ENCODE data around the gene CDC25A. TPM values are rescaled to one million over a fixed set of nuclear protein-coding genes. Genes with fewer than 3 reads are reported as not detected.

The CDC25A gene
- total RNA-seq, 4 donors from 2014 or later = 0.33 to 1.3 (median 0.97) TPM; not detected in 1

GRCh38 chr3:48110463-48110862, 77.8 kb downstream of the CDC25A start:
- no peak overlapping the region for H3K27ac ChIP-seq (replicated peaks in 1 of 4)
- H3K36me3 ChIP-seq = no peaks in the 10 kb centered on the region
- no peaks in the 10 kb centered on the region for H3K4me1 ChIP-seq
- H3K27me3 ChIP-seq = no peaks in the 10 kb centered on the region
- TF ChIP-seq EP300 (IDR thresholded peaks at IDR 0.05) (no peak), POLR2AphosphoS5 (IDR thresholded peaks at IDR 0.05) (no peak)
- TF ChIP-seq, protein P1, sequence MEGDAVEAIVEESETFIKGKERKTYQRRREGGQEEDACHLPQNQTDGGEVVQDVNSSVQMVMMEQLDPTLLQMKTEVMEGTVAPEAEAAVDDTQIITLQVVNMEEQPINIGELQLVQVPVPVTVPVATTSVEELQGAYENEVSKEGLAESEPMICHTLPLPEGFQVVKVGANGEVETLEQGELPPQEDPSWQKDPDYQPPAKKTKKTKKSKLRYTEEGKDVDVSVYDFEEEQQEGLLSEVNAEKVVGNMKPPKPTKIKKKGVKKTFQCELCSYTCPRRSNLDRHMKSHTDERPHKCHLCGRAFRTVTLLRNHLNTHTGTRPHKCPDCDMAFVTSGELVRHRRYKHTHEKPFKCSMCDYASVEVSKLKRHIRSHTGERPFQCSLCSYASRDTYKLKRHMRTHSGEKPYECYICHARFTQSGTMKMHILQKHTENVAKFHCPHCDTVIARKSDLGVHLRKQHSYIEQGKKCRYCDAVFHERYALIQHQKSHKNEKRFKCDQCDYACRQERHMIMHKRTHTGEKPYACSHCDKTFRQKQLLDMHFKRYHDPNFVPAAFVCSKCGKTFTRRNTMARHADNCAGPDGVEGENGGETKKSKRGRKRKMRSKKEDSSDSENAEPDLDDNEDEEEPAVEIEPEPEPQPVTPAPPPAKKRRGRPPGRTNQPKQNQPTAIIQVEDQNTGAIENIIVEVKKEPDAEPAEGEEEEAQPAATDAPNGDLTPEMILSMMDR (IDR thresholded peaks at IDR 0.05) = no peak
- intact Hi-C loops (cut with DNase I) = no loop called here
- no peaks in the 10 kb centered on the region for H3K9me3 ChIP-seq
- 96% methylated on average over 2 of the region's 2 CpGs for WGBS
- H3K4me3 ChIP-seq = no peak overlapping the region
- DNase-seq (ENCODE audit: extremely low spot score) = no peak

- Histone ChIP-seq H3K4me3 (no peak overlapping the region), H3K4me1 (no peaks in the 10 kb centered on the region), H3K9me3 (no peaks in the 10 kb centered on the region), H3K27me3 (no peaks in the 10 kb centered on the region), H3K36me3 (no peaks in the 10 kb centered on the region), H3K27ac (replicated peaks in 1 of 4) (no peak overlapping the region)
- intact Hi-C loops (cut with DNase I) = no loop called here
- DNase-seq (ENCODE audit: extremely low spot score) = no peak
- TF ChIP-seq EP300 (IDR thresholded peaks at IDR 0.05) (no peak), POLR2AphosphoS5 (IDR thresholded peaks at IDR 0.05) (no peak), POLR2A (IDR thresholded peaks at IDR 0.05; ENCODE audit: low read depth) (no peak)
- TF ChIP-seq, protein P1 (IDR thresholded peaks at IDR 0.05) = no peak
- WGBS = 96% methylated on average over 3 of the region's 3 CpGs
Observed at GRCh38 chr3:48107227-48107626, 81.0 kb downstream of the CDC25A start.

Small RNA genes within 50 kb of the gene (small RNA-seq; reads per million reads assigned to genes)
- gene MIR4443 = 0.19 to 1.1 (median 1.0) reads per million in 3 donors
- 0 reads per million in 3 donors for gene NDUFB1P1
- 0 reads per million in 3 donors for gene RNU7-128P
- gene SNRPFP4 = 0 reads per million in 3 donors

Other genes with a start within 250 kb of the CDC25A start
- 100 to 1,000 TPM; 239 to 338 (median 284) TPM for gene MAP4, start 172.0 kb downstream of the CDC25A start, total RNA-seq
- gene CAMP, start 35.1 kb upstream of the CDC25A start, total RNA-seq = under 1 TPM in 2 of 4 donors, not detected in 2; 0.65 to 0.83 TPM
- 1 to 10 TPM; 5.4 to 9.3 (median 7.2) TPM for gene ZNF589, start 52.7 kb upstream of the CDC25A start, total RNA-seq
- 10 to 100 TPM; 16.2 to 29.7 (median 24.3) TPM for gene NME6, start 113.0 kb upstream of the CDC25A start, total RNA-seq
- gene SPINK8, start 145.2 kb upstream of the CDC25A start, total RNA-seq = not detected
- under 1 TPM in 1 of 4 donors, not detected in 3; 0.65 TPM for gene FBXW12, start 183.8 kb upstream of the CDC25A start, total RNA-seq
- gene PLXNB1, start 241.7 kb upstream of the CDC25A start, total RNA-seq = 100 to 1,000 TPM; 120 to 200 (median 152) TPM